Esophagus squamous epithelium (tissue), 4 donors: ENCODE measurements around the gene HS3ST3A1.

Experiments used
- CTCF ChIP-seq, 6 experiments: fragments of 450-650 bp in 4 of 6; fragments of 200-600 bp in 2 of 6; sonication (generic) in 2 of 6; IDR thresholded peaks; one replicate each; pipeline ENCODE4 v1.5.1; 2016 to 2019; ENCODE audit warnings: antibody characterized with exemption in 6 of 6, mild to moderate bottlenecking in 4 of 6, moderate library complexity in 4 of 6
- POLR2A ChIP-seq, 4 donors: fragments of 450-650 bp; IDR thresholded peaks; one replicate each; pipeline ENCODE4 v1.6.1; 2017; ENCODE audit warnings: antibody characterized with exemption in 4 of 4, mild to moderate bottlenecking in 4 of 4, moderate library complexity in 3 of 4

GRCh38 chr17:13561606-13562270, 40.0 kb downstream of the HS3ST3A1 start:
- TF ChIP-seq POLR2A (IDR thresholded peaks at IDR 0.05) (no peak), CTCF (IDR thresholded peaks at IDR 0.05) (no peak)
